Breast epithelium (tissue), 3 donors: ENCODE results near the gene ADAM12.

Experiments used
- POLR2A ChIP-seq: fragments of 450-650 bp; IDR thresholded peaks from one replicate; pipeline ENCODE4 v1.6.1; 2016; ENCODE audit warnings: antibody characterized with exemption, mild to moderate bottlenecking, moderate library complexity
- TF ChIP-seq, protein P1 (sequence below), 3 donors: fragments of 450-650 bp; IDR thresholded peaks; one replicate each; pipeline ENCODE4 v1.5.1; 2016 to 2017; ENCODE audit warnings: antibody characterized with exemption in 3 of 3, mild to moderate bottlenecking in 3 of 3, moderate library complexity in 3 of 3

DNA sequence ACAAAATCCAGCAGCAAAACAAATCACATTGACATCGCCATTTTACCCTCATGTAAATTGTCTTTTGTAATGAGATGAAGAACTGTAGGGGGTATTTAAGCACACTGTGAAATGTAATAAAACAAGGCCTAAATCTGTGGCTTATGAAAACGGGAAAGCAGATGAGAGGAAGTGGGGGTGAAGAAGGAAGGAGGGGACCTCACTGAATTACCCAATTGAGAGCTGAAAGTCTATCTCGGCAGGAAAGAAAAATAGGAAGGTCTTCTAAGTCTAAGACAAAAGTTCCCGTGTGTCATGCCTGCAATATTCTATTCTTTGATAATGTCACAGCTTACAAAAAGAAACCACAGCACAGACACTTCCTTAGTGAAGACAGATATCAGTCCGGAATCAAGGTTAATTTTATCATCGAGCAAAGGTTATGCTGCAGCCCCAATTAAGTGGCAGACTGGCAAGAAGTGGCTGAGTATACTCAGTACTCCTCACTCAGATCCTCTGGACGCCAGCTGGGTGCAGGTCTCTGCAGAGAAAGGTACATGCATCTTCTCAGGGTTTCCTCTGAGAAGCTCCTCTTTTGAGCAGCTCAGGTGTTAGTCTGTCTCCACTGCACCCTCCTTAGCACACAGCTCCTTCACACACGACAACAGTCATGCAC is 252.2 kb downstream of the ADAM12 start:
- TF ChIP-seq POLR2A, result no peak
- TF ChIP-seq, protein P1, sequence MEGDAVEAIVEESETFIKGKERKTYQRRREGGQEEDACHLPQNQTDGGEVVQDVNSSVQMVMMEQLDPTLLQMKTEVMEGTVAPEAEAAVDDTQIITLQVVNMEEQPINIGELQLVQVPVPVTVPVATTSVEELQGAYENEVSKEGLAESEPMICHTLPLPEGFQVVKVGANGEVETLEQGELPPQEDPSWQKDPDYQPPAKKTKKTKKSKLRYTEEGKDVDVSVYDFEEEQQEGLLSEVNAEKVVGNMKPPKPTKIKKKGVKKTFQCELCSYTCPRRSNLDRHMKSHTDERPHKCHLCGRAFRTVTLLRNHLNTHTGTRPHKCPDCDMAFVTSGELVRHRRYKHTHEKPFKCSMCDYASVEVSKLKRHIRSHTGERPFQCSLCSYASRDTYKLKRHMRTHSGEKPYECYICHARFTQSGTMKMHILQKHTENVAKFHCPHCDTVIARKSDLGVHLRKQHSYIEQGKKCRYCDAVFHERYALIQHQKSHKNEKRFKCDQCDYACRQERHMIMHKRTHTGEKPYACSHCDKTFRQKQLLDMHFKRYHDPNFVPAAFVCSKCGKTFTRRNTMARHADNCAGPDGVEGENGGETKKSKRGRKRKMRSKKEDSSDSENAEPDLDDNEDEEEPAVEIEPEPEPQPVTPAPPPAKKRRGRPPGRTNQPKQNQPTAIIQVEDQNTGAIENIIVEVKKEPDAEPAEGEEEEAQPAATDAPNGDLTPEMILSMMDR (IDR thresholded peaks at IDR 0.05), result no peak
